ENCODE results near the gene BTNL2.

The BTNL2 gene

DNA sequence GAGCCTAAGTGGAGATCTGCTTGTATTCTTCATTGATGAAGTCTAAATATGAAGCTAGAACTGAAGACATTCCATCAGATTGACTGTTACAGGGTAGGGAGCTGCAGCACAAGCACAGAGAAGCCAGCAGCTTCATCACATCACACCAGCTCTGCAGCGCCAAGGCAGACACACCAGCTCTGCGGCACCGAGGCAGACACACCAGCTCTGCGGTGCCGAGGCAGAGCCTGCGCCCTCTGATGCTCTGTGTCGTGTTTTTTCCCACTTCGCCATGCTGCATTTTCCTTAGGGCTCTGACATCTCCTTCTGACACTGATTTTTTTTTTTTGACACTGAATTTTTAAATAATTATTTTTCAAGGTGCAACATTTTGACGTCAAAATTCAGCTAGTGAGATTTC, 784 bp downstream of the BTNL2 start:
- H3K4me2 ChIP-seq (ENCODE audit: low read length), result no peak overlapping the region
- H3K9ac ChIP-seq (ENCODE audit: low read length), result no peak overlapping the region
- H3K4me1 ChIP-seq (ENCODE audit: low read length), result peaks cover 13% of the 10 kb centered on the region
- H4K20me1 ChIP-seq (ENCODE audit: insufficient read depth, low read length), result no peaks in the 10 kb centered on the region
- H3K27ac ChIP-seq (ENCODE audit: low read length), result no peak overlapping the region
- 0 out of 2 replicates have a peak, but pooled peaks cover 8% of the 10 kb centered on the region for H3K27me3 ChIP-seq (ENCODE audit: low read depth, low read length)
- no peaks in the 10 kb centered on the region for H3K9me3 ChIP-seq (ENCODE audit: insufficient read depth, low read length)
- no peaks in the 10 kb centered on the region for H3K36me3 ChIP-seq (replicated peaks; ENCODE audit: low read depth, low read length)
- H3K4me3 ChIP-seq (ENCODE audit: low read length), result no peak overlapping the region
- TF ChIP-seq, protein P1, sequence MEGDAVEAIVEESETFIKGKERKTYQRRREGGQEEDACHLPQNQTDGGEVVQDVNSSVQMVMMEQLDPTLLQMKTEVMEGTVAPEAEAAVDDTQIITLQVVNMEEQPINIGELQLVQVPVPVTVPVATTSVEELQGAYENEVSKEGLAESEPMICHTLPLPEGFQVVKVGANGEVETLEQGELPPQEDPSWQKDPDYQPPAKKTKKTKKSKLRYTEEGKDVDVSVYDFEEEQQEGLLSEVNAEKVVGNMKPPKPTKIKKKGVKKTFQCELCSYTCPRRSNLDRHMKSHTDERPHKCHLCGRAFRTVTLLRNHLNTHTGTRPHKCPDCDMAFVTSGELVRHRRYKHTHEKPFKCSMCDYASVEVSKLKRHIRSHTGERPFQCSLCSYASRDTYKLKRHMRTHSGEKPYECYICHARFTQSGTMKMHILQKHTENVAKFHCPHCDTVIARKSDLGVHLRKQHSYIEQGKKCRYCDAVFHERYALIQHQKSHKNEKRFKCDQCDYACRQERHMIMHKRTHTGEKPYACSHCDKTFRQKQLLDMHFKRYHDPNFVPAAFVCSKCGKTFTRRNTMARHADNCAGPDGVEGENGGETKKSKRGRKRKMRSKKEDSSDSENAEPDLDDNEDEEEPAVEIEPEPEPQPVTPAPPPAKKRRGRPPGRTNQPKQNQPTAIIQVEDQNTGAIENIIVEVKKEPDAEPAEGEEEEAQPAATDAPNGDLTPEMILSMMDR (IDR thresholded peaks at IDR 0.05; ENCODE audit: low read depth, low read length), result no peak
- TF ChIP-seq EZH2phosphoT487 (IDR thresholded peaks at IDR 0.05; ENCODE audit: low read depth), result no peak
- H3K79me2 ChIP-seq (ENCODE audit: low read length), result no peaks in the 10 kb centered on the region
- no peak overlapping the region for H2AFZ ChIP-seq (ENCODE audit: low read depth, low read length)

DNA sequence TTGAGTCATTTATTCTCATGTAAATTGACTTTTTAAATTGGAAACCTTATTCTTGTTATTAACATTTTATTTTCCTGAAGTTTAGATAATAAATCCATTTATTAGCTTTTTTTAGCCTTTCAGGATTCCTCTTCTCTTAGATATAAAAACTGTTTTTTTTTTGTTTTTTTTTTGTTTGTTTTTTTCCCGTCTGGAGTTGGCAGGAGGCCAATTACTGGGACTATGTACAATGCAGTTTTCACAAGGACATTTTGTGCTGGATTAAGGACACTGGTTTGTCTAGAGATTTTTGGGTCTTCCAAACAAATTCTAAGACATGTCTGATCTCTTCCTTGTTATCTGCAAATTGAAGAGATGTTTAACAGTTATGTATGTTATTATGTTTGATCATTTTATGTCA, 1.3 kb downstream of the BTNL2 start:
- Histone ChIP-seq H3K9ac (ENCODE audit: low read length) (no peak overlapping the region), H3K36me3 (replicated peaks; ENCODE audit: low read depth, low read length) (no peaks in the 10 kb centered on the region), H3K4me1 (ENCODE audit: low read length) (peaks cover 13% of the 10 kb centered on the region), H3K27me3 (ENCODE audit: low read depth, low read length) (0 out of 2 replicates have a peak, but pooled peaks cover 8% of the 10 kb centered on the region), H4K20me1 (ENCODE audit: insufficient read depth, low read length) (no peaks in the 10 kb centered on the region), H3K4me3 (ENCODE audit: low read length) (no peak overlapping the region), H3K79me2 (ENCODE audit: low read length) (no peaks in the 10 kb centered on the region), H3K4me2 (ENCODE audit: low read length) (no peak overlapping the region), H2AFZ (ENCODE audit: low read depth, low read length) (no peak overlapping the region), H3K27ac (ENCODE audit: low read length) (no peak overlapping the region), H3K9me3 (ENCODE audit: insufficient read depth, low read length) (no peaks in the 10 kb centered on the region)
- TF ChIP-seq, protein P1 (IDR thresholded peaks at IDR 0.05; ENCODE audit: low read depth, low read length), result no peak
- no peak for TF ChIP-seq EZH2phosphoT487 (IDR thresholded peaks at IDR 0.05; ENCODE audit: low read depth)

DNA sequence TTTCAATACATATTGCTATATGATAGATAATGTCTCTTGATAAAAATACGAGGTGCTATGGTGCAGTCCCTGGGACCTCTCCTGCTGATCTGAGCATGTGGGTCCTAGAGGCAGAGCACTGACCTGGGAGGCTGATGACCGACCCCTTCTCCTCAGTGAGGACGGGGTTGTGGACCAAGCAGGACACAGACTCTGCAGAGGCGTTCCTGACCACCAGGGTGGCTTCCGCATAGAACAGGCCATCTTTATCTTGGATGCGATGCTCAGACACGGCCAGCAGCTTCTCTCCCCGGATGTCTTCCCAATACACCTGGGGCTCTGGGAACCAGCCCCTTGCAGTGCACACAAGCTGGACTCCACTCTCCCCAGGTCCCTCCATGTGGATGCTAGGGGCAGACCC, 4.2 kb downstream of the BTNL2 start:
- H3K9ac ChIP-seq (ENCODE audit: low read length), result no peak overlapping the region
- H3K9me3 ChIP-seq (ENCODE audit: insufficient read depth, low read length), result peaks cover 5% of the 10 kb centered on the region; the same call in 1 of the 2 replicates
- no peaks in the 10 kb centered on the region for H3K79me2 ChIP-seq (ENCODE audit: low read length)
- no peak overlapping the region for H3K27ac ChIP-seq (ENCODE audit: low read length)
- no peak overlapping the region for H2AFZ ChIP-seq (ENCODE audit: low read depth, low read length)
- no peak overlapping the region for H3K4me2 ChIP-seq (ENCODE audit: low read length)
- H3K36me3 ChIP-seq (replicated peaks; ENCODE audit: low read depth, low read length), result peaks cover 8% of the 10 kb centered on the region
- peaks cover 15% of the 10 kb centered on the region for H3K4me1 ChIP-seq (ENCODE audit: low read length)
- 0 out of 2 replicates have a peak, but pooled peaks cover 8% of the 10 kb centered on the region for H3K27me3 ChIP-seq (ENCODE audit: low read depth, low read length)
- no peak overlapping the region for H3K4me3 ChIP-seq (ENCODE audit: low read length)
- H4K20me1 ChIP-seq (ENCODE audit: insufficient read depth, low read length), result no peaks in the 10 kb centered on the region
- TF ChIP-seq, protein P1 (IDR thresholded peaks at IDR 0.05; ENCODE audit: low read depth, low read length), result no peak
- no peak for TF ChIP-seq EZH2phosphoT487 (IDR thresholded peaks at IDR 0.05; ENCODE audit: low read depth)

DNA sequence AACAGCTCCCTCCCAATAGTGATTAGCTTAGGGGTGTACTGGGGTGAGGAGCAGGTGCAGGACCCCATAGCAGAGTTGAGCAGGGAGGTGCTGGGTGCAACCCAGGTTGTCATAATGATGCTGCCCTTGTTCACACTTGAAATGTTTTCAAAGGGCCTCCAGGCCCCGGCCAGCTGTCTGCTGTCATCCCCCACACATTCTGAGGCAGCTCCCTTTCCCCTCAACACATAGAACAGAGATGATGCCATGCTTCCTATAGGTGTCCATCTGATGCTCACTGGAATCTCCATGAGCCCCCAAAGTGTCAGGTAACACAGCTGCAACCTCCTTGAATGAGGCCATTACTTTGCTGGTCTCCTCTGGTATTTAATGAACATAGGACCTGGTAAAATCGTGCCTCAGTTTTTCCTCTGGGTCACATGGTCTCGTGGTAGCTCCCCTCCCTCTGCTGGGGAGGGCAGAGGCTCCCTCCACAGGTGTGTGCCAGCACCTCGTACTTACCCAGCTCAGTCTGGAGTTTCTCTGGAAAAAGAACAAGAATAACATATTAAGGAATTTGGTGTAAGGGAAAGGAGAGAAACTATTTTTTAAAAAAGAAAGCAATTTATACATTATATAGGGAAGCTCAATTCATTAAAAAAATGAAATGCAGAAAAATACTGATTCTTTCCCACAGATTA, 5.6 kb downstream of the BTNL2 start:
- TF ChIP-seq EZH2phosphoT487 (IDR thresholded peaks at IDR 0.05; ENCODE audit: low read depth), result no peak
- TF ChIP-seq, protein P1 (IDR thresholded peaks at IDR 0.05; ENCODE audit: low read depth, low read length), result no peak
- peaks cover 29% of the 10 kb centered on the region for H3K4me1 ChIP-seq (ENCODE audit: low read length)
- no peak overlapping the region for H3K4me3 ChIP-seq (ENCODE audit: low read length)
- H3K27ac ChIP-seq (ENCODE audit: low read length), result no peak overlapping the region
- H3K4me2 ChIP-seq (ENCODE audit: low read length), result no peak overlapping the region
- no peaks in the 10 kb centered on the region for H4K20me1 ChIP-seq (ENCODE audit: insufficient read depth, low read length)
- 0 out of 2 replicates have a peak, but pooled peaks cover 8% of the 10 kb centered on the region for H3K27me3 ChIP-seq (ENCODE audit: low read depth, low read length)
- H3K9ac ChIP-seq (ENCODE audit: low read length), result no peak overlapping the region
- peaks cover 6% of the 10 kb centered on the region; the same call in 1 of the 2 replicates for H3K9me3 ChIP-seq (ENCODE audit: insufficient read depth, low read length)
- H3K36me3 ChIP-seq (replicated peaks; ENCODE audit: low read depth, low read length), result peaks cover 8% of the 10 kb centered on the region
- no peaks in the 10 kb centered on the region for H3K79me2 ChIP-seq (ENCODE audit: low read length)
- no peak overlapping the region for H2AFZ ChIP-seq (ENCODE audit: low read depth, low read length)
